Measurements from ENCODE around the gene CCP110. TPM values are rescaled to one million over a fixed set of nuclear protein-coding genes. Genes with fewer than 3 reads are reported as not detected.

CCP110 gene
- total and polyA plus RNA-seq, 12 donors = 3.0 to 14.0 (median 9.9) TPM

DNA sequence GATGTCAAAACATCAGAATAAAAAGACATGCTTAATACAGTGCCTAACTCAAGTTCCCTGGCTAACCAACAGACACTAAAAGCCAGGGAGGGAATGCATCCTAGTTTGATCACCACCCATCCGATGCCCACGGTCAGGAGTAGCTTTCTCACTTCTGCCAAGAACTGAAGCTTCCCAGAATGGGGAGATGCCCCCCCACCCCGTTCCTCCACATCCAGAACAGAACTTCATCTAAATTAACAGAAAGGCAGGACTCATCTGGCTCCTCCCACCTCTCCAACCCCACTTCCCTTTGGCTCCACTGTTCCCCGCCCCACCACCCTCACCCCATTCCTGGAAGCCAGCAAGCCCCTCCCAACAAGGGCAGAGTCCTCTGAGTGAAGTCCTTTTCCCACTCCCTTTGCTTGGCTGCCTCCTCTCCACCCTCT is 35.5 kb upstream of the CCP110 start:
- Histone ChIP-seq H3K4me1 (replicated peaks in 1 of 2) (no peaks in the 10 kb centered on the region), H3K4me3 (no peak overlapping the region), H3K9me3 (replicated peaks in 1 of 3) (no peaks in the 10 kb centered on the region), H3K27ac (no peak overlapping the region), H3K27me3 (no peaks in the 10 kb centered on the region), H3K36me3 (replicated peaks in 1 of 2) (no peaks in the 10 kb centered on the region)
- intact Hi-C loops (cut with DNase I) = no loop called here
- no peak for DNase-seq
- 53 to 81% (median 62%) methylated on average over 4 of the region's 4 CpGs for WGBS, 4 donors
- TF ChIP-seq, protein P1, sequence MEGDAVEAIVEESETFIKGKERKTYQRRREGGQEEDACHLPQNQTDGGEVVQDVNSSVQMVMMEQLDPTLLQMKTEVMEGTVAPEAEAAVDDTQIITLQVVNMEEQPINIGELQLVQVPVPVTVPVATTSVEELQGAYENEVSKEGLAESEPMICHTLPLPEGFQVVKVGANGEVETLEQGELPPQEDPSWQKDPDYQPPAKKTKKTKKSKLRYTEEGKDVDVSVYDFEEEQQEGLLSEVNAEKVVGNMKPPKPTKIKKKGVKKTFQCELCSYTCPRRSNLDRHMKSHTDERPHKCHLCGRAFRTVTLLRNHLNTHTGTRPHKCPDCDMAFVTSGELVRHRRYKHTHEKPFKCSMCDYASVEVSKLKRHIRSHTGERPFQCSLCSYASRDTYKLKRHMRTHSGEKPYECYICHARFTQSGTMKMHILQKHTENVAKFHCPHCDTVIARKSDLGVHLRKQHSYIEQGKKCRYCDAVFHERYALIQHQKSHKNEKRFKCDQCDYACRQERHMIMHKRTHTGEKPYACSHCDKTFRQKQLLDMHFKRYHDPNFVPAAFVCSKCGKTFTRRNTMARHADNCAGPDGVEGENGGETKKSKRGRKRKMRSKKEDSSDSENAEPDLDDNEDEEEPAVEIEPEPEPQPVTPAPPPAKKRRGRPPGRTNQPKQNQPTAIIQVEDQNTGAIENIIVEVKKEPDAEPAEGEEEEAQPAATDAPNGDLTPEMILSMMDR (IDR thresholded peaks at IDR 0.05) = no peak
- TF ChIP-seq POLR2A (IDR thresholded peaks at IDR 0.05) = no peak

DNA sequence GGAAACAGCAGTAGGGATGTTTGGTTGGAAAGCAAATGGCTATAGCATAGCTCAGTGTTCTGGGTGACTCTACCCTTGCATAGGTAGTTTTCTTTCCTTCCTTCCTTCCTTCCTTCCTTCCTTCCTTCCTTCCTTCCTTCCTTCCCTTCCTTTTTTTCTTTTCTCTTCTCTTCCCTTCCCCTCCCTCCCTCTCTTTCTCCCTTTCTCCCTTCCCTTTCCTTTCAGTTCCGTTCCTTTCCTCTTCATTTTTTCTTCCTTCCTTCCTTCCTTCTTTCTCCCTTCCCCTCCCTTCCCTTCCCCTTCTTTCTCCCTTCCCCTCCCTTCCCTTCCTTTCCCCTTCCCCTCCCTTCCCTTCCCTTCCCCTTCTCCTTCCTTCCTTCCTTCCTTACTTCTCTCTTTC is 33.1 kb upstream of the CCP110 start:
- TF ChIP-seq POLR2A (IDR thresholded peaks at IDR 0.05) = no peak
- TF ChIP-seq, protein P1 (IDR thresholded peaks at IDR 0.05) = no peak
- 74 to 88% (median 78%) methylated on average over 1 of the region's 1 CpG for WGBS, 4 donors
- no peaks in the 10 kb centered on the region for H3K36me3 ChIP-seq (replicated peaks in 1 of 2)
- H3K9me3 ChIP-seq (replicated peaks in 1 of 3) = no peaks in the 10 kb centered on the region
- DNase-seq = no peak
- intact Hi-C loops (cut with DNase I) = no loop called here
- H3K4me3 ChIP-seq = no peak overlapping the region
- H3K27ac ChIP-seq = no peak overlapping the region
- no peaks in the 10 kb centered on the region for H3K4me1 ChIP-seq (replicated peaks in 1 of 2)
- H3K27me3 ChIP-seq = no peaks in the 10 kb centered on the region

DNA sequence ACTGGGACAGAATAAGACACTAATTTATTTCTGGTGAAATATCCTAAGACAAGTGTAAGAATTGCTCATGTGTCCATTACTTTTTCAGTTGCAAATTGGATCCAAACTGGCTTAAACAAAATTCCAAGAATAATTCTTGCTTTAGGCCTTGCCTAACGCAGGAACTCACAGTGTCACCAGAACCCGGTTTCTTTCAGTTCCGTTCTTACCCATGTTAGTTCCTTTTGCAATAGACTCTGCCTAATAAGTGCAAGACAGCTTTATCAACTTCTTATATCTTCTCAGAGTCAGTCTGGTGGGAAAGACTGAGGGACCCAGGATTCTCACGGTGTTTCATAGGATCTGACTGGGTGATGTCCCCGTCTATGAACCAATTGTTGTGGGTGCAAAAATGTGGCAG is 26.6 kb upstream of the CCP110 start:
- no peak for DNase-seq
- no peaks in the 10 kb centered on the region for H3K9me3 ChIP-seq (replicated peaks in 1 of 3)
- TF ChIP-seq, protein P1 (IDR thresholded peaks at IDR 0.05) = no peak
- no peak for TF ChIP-seq POLR2A (IDR thresholded peaks at IDR 0.05)
- H3K27me3 ChIP-seq = no peaks in the 10 kb centered on the region
- H3K27ac ChIP-seq = no peak overlapping the region
- H3K4me3 ChIP-seq = no peak overlapping the region
- no peaks in the 10 kb centered on the region for H3K4me1 ChIP-seq (replicated peaks in 1 of 2)
- intact Hi-C loops (cut with DNase I) = no loop called here
- H3K36me3 ChIP-seq (replicated peaks in 1 of 2) = peaks cover 0 to 10% of the 10 kb centered on the region in 2 donors
- WGBS, 4 donors = 61 to 77% (median 72%) methylated on average over 5 of the region's 5 CpGs

DNA sequence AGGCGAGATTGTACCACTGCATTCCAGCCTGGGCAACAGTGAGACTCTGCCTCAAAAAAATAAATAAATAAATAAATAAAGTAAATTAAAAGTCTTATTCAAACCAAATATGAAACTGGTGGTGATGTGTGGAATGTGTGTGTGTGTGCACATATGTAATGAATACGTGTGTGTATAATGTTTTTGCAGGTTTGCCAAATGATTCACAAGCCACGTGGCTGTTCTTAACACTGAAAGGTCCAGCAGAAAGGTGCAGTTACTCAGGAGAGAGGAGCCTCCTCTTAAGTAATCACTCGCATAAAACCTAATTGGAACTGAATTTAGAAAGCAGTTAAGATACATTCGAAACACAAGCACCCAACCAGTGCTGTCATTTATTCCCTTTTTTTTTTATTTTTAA is 24.7 kb upstream of the CCP110 start:
- Histone ChIP-seq H3K27ac (no peak overlapping the region), H3K4me3 (no peak overlapping the region), H3K27me3 (no peaks in the 10 kb centered on the region), H3K36me3 (replicated peaks in 1 of 2) (peaks cover 0 to 25% of the 10 kb centered on the region in 2 donors), H3K4me1 (replicated peaks in 1 of 2) (no peaks in the 10 kb centered on the region), H3K9me3 (replicated peaks in 1 of 3) (no peaks in the 10 kb centered on the region)
- DNase-seq = no peak
- intact Hi-C loops (cut with DNase I) = no loop called here
- WGBS, 4 donors = 77 to 82% (median 80%) methylated on average over 5 of the region's 5 CpGs
- TF ChIP-seq, protein P1 (IDR thresholded peaks at IDR 0.05) = no peak
- no peak for TF ChIP-seq POLR2A (IDR thresholded peaks at IDR 0.05)
